Loucy (cell line): ENCODE results near the gene FOXN4.
A peak's percentile ranks its signal among the peaks of the same experiment; 100 is the strongest.

ENCODE experiments used
- H2AFZ ChIP-seq: fragments of 200-600 bp; sonication (generic); 2 replicates; pipeline ENCODE4 v1.6.0; 2016; ENCODE audit warnings: antibody characterized with exemption, mild to moderate bottlenecking, low read length, moderate library complexity
- H3F3A ChIP-seq: fragments of 200-600 bp; 2 replicates; pipeline ENCODE4 v1.6.0; 2016; ENCODE audit warnings: antibody characterized with exemption, low read depth, mild to moderate bottlenecking
- H3K27me3 ChIP-seq: fragments of 200-600 bp; sonication (generic); 2 replicates; pipeline ENCODE4 v1.6.1; 2014; ENCODE audit warnings: low read length, mild to moderate bottlenecking; ENCODE audit not compliant: insufficient read depth, poor library complexity, severe bottlenecking
- H3K36me3 ChIP-seq: fragments of 200-600 bp; sonication (generic); 2 replicates; pipeline ENCODE4 v1.6.1; 2016; ENCODE audit warnings: low read length; ENCODE audit not compliant: insufficient read depth
- H3K4me1 ChIP-seq: fragments of 200-600 bp; sonication (generic); 2 replicates; pipeline ENCODE4 v1.5.1; 2014; ENCODE audit warnings: low read length, mild to moderate bottlenecking; ENCODE audit not compliant: insufficient read depth, poor library complexity, severe bottlenecking
- H3K4me2 ChIP-seq: fragments of 200-600 bp; sonication (generic); 2 replicates; pipeline ENCODE4 v1.6.0; 2014; ENCODE audit warnings: antibody characterized with exemption, low read length, low read depth, mild to moderate bottlenecking; ENCODE audit not compliant: poor library complexity, severe bottlenecking
- H3K4me3 ChIP-seq: fragments of 200-600 bp; sonication (generic); 2 replicates; pipeline ENCODE4 v1.5.1; 2014; ENCODE audit warnings: low read length, mild to moderate bottlenecking, mixed read lengths; ENCODE audit not compliant: poor library complexity, severe bottlenecking
- H3K79me2 ChIP-seq: fragments of 200-600 bp; sonication (generic); 2 replicates; pipeline ENCODE4 v1.6.1; 2014; ENCODE audit warnings: low read length; ENCODE audit not compliant: insufficient read depth
- H3K9ac ChIP-seq: fragments of 200-600 bp; sonication (generic); 2 replicates; pipeline ENCODE4 v1.6.0; 2014; ENCODE audit warnings: mild to moderate bottlenecking, low read depth, low read length, moderate library complexity; ENCODE audit not compliant: poor library complexity, severe bottlenecking
- H3K9me2 ChIP-seq: fragments of 200-600 bp; sonication (generic); replicated peaks from 2 replicates; pipeline ENCODE4 v1.6.1; 2016; ENCODE audit warnings: low read depth, low read length, mixed read lengths
- H3K9me3 ChIP-seq: fragments of 200-600 bp; sonication (generic); 2 replicates; pipeline ENCODE4 v1.6.1; 2014; ENCODE audit warnings: mild to moderate bottlenecking, antibody characterized with exemption, low read length, low read depth; ENCODE audit not compliant: insufficient read depth
- H4K20me1 ChIP-seq: fragments of 200-600 bp; sonication (generic); 2 replicates; pipeline ENCODE4 v1.6.0; 2014; ENCODE audit warnings: antibody characterized with exemption, low read length, mild to moderate bottlenecking; ENCODE audit not compliant: insufficient read depth, poor library complexity, severe bottlenecking
- EZH2phosphoT487 ChIP-seq: fragments of 200-600 bp; IDR thresholded peaks from 2 replicates; pipeline ENCODE4 v1.6.1; 2018; ENCODE audit warnings: antibody characterized with exemption, mild to moderate bottlenecking, moderate library complexity, borderline replicate concordance
- TF ChIP-seq, protein P1 (sequence below): fragments of 200-600 bp; sonication (generic); conservative IDR thresholded peaks from 2 replicates; pipeline ENCODE4 v1.5.1; 2014; ENCODE audit warnings: mild to moderate bottlenecking, antibody characterized with exemption, low read length

Gene FOXN4

DNA sequence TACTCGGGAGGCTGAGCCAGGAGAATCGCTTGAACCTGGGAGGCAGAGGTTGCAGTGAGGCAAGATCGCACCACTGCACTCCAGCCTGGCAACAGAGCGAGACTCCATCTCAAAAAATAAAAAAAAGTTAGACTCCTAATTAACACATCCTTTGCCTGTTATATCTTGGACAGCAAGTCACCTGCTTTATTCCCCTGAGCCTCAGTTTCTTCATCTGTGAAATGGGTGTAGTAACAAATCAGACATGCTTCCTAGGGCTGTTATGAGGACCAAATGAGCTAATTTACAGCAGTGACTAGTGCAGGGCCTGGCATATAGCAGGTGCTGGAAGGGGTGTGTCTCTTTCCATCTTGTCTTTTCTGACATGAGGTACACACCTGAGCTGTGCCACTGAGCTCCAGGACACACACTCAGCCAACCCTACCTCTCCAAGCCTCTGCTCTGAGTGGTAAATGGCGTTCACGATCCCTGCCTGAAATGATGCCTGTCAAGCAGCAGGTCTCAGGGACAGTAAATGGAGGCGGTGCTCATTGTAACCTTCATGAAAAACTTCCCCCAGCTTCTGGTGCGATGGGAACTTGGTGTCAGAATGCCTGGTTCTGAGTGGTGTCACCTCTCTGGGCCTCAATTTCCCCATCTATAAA is 31.7 kb downstream of the FOXN4 start:
- no peak overlapping the region for H3K9ac ChIP-seq
- H3K9me2 ChIP-seq, result no peaks in the 10 kb centered on the region
- H3K36me3 ChIP-seq, result no peaks in the 10 kb centered on the region
- H3K4me3 ChIP-seq, result no peak overlapping the region
- H2AFZ ChIP-seq, result no peak overlapping the region
- H3K4me2 ChIP-seq, result peak overlapping the region; percentile 24
- no peaks in the 10 kb centered on the region for H3K9me3 ChIP-seq
- TF ChIP-seq, protein P1, sequence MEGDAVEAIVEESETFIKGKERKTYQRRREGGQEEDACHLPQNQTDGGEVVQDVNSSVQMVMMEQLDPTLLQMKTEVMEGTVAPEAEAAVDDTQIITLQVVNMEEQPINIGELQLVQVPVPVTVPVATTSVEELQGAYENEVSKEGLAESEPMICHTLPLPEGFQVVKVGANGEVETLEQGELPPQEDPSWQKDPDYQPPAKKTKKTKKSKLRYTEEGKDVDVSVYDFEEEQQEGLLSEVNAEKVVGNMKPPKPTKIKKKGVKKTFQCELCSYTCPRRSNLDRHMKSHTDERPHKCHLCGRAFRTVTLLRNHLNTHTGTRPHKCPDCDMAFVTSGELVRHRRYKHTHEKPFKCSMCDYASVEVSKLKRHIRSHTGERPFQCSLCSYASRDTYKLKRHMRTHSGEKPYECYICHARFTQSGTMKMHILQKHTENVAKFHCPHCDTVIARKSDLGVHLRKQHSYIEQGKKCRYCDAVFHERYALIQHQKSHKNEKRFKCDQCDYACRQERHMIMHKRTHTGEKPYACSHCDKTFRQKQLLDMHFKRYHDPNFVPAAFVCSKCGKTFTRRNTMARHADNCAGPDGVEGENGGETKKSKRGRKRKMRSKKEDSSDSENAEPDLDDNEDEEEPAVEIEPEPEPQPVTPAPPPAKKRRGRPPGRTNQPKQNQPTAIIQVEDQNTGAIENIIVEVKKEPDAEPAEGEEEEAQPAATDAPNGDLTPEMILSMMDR, result no peak
- TF ChIP-seq EZH2phosphoT487, result no peak
- peaks cover 13% of the 10 kb centered on the region for H3K4me1 ChIP-seq
- no peaks in the 10 kb centered on the region for H3K79me2 ChIP-seq
- no peaks in the 10 kb centered on the region for H3F3A ChIP-seq
- no peaks in the 10 kb centered on the region for H3K27me3 ChIP-seq
- H4K20me1 ChIP-seq, result no peaks in the 10 kb centered on the region

DNA sequence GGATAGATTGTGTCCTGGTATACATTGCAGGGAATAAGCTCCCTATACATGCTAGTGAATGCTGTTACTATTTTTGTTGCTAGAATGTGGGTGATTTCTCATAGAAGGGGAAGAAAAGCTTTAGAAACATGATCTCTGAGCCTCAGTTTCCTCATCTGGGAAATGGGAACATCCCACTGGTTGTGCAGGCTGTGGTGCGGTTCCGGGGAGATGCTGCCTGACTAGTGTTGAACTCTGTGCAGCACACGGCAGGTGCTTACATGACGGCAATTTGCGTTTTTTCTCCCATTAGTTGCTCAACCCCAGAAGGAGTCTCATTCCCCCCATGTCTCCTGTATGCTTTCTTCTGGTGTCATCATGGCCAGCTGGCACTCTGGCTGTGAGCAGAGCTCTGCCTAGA is 32.9 kb downstream of the FOXN4 start:
- H3K9me2 ChIP-seq, result no peaks in the 10 kb centered on the region
- H3K9me3 ChIP-seq, result no peaks in the 10 kb centered on the region
- H3K4me1 ChIP-seq, result peaks cover 13% of the 10 kb centered on the region
- H4K20me1 ChIP-seq, result no peaks in the 10 kb centered on the region
- H3K27me3 ChIP-seq, result no peaks in the 10 kb centered on the region
- H3K4me2 ChIP-seq, result peak overlapping the region; percentile 24
- H3F3A ChIP-seq, result no peaks in the 10 kb centered on the region
- no peak overlapping the region for H3K4me3 ChIP-seq
- H3K36me3 ChIP-seq, result no peaks in the 10 kb centered on the region
- peak overlapping the region; percentile 53 for H2AFZ ChIP-seq
- no peak overlapping the region for H3K9ac ChIP-seq
- H3K79me2 ChIP-seq, result no peaks in the 10 kb centered on the region
- TF ChIP-seq, protein P1, result no peak
- TF ChIP-seq EZH2phosphoT487, result no peak

DNA sequence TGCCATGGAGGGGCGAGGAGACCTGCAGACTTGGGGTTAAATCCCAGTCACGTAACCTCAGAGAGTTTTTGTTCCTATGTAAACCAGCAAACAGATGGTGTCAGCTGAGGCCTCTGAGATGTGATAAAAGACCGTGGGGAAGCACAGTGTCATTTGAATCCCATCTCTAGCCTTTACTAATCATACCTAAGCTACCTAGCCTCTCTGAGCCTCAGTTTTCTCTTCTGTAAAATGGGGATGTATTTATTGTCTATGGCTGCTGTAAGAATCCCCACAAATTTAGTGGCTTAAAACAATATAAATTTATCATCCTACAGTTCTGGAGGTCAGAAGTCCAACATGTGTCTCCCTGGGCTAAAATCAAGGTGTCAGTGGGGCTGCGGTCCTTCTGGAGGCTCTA is 33.9 kb downstream of the FOXN4 start:
- TF ChIP-seq, protein P1, result no peak
- no peak for TF ChIP-seq EZH2phosphoT487
- no peak overlapping the region for H2AFZ ChIP-seq
- H3K9me2 ChIP-seq, result no peaks in the 10 kb centered on the region
- H3K4me3 ChIP-seq, result no peak overlapping the region
- no peaks in the 10 kb centered on the region for H3K36me3 ChIP-seq
- no peaks in the 10 kb centered on the region for H4K20me1 ChIP-seq
- no peaks in the 10 kb centered on the region for H3F3A ChIP-seq
- no peak overlapping the region for H3K9ac ChIP-seq
- no peaks in the 10 kb centered on the region for H3K9me3 ChIP-seq
- H3K27me3 ChIP-seq, result no peaks in the 10 kb centered on the region
- H3K4me2 ChIP-seq, result no peak overlapping the region
- no peaks in the 10 kb centered on the region for H3K79me2 ChIP-seq
- H3K4me1 ChIP-seq, result peaks cover 13% of the 10 kb centered on the region
